WTC11 (cell line): ENCODE measurements around the gene DYNAP. TPM values are rescaled to one million over a fixed set of nuclear protein-coding genes. Genes with fewer than 3 reads are reported as not detected.

ENCODE experiments used
- ATAC-seq: fragments of 200-7000 bp; cut with Tn5 transposase; 2 replicates; pipeline ENCODE4 v1.10.0; 2021; ENCODE audit warnings: mild to moderate bottlenecking, moderate library complexity
- CTCF ChIA-PET: fragments of 300-600 bp; sonication (Branson Sonifier 250); formaldehyde crosslinking; loops from one replicate; lab custom pipeline; 2021; ENCODE audit warnings: antibody characterized with exemption; lab: Charles Lee
- POLR2A ChIA-PET: fragments of 350-600 bp; sonication (Branson Sonifier 250); formaldehyde crosslinking; loops from one replicate; lab custom pipeline; 2021; ENCODE audit warnings: antibody characterized with exemption; lab: Charles Lee
- DNase-seq: peaks from one replicate; pipeline ENCODE4 v3.0.0; 2021; ENCODE audit warnings: low spot score
- H3K27ac Mint-ChIP-seq: 2 replicates; pipeline ENCODE4 v1.8.0; 2021; ENCODE audit warnings: mixed read lengths
- H3K27me3 Mint-ChIP-seq: 2 replicates; pipeline ENCODE4 v1.8.0; 2021; ENCODE audit warnings: low read depth, mild to moderate bottlenecking, moderate library complexity, mixed read lengths
- H3K36me3 Mint-ChIP-seq: 2 replicates; pipeline ENCODE4 v1.8.0; 2021; ENCODE audit warnings: mixed read lengths
- H3K4me1 Mint-ChIP-seq: 2 replicates; pipeline ENCODE4 v1.8.0; 2022; ENCODE audit warnings: mixed read lengths
- H3K4me3 Mint-ChIP-seq: 2 replicates; pipeline ENCODE4 v1.8.0; 2021; ENCODE audit warnings: mild to moderate bottlenecking, moderate library complexity, mixed read lengths
- H3K9me3 Mint-ChIP-seq: 2 replicates; pipeline ENCODE4 v1.8.0; 2021; ENCODE audit warnings: mixed read lengths
- ELF4 ChIP-seq: sonication (generic); formaldehyde crosslinking; IDR thresholded peaks from 2 replicates; pipeline ENCODE4 v1.8.1; 2022; ENCODE audit warnings: low read depth, mild to moderate bottlenecking, moderate library complexity, missing genetic modification reagents
- FOXJ3 ChIP-seq: sonication (generic); formaldehyde crosslinking; IDR thresholded peaks from 2 replicates; pipeline ENCODE4 v1.9.0; 2021; ENCODE audit warnings: missing genetic modification reagents, mild to moderate bottlenecking, borderline replicate concordance
- GABPB1 ChIP-seq: sonication (generic); formaldehyde crosslinking; IDR thresholded peaks from 2 replicates; pipeline ENCODE4 v1.8.1; 2023; ENCODE audit warnings: mild to moderate bottlenecking, missing genetic modification reagents
- JAZF1 ChIP-seq: fragments of 250-450 bp; sonication (Bioruptor Pico); IDR thresholded peaks from 2 replicates; pipeline ENCODE4 v1.9.0; 2021; ENCODE audit warnings: moderate library complexity, mild to moderate bottlenecking, inconsistent platforms
- MXD4 ChIP-seq: fragments of 250-450 bp; sonication (Bioruptor Pico); IDR thresholded peaks from 2 replicates; pipeline ENCODE4 v1.8.0; 2021; ENCODE audit warnings: mild to moderate bottlenecking, moderate library complexity, borderline replicate concordance
- MYBL2 ChIP-seq: sonication (generic); formaldehyde crosslinking; IDR thresholded peaks from 2 replicates; pipeline ENCODE4 v1.8.1; 2023; ENCODE audit warnings: mild to moderate bottlenecking, moderate library complexity, missing genetic modification reagents
- NFYB ChIP-seq: sonication (generic); formaldehyde crosslinking; conservative IDR thresholded peaks from 2 replicates; pipeline ENCODE4 v1.8.0; 2022; ENCODE audit warnings: low read depth, missing genetic modification reagents
- NR2C2 ChIP-seq: sonication (generic); formaldehyde crosslinking; IDR thresholded peaks from 2 replicates; pipeline ENCODE4 v1.8.0; 2022; ENCODE audit warnings: mild to moderate bottlenecking, missing genetic modification reagents
- PRRX2 ChIP-seq: fragments of 250-450 bp; sonication (Bioruptor Pico); IDR thresholded peaks from 2 replicates; pipeline ENCODE4 v1.8.0; 2021; ENCODE audit warnings: mild to moderate bottlenecking
- SMAD3 ChIP-seq: sonication (generic); formaldehyde crosslinking; IDR thresholded peaks from 2 replicates; pipeline ENCODE4 v1.8.0; 2022; ENCODE audit warnings: missing genetic modification reagents, mild to moderate bottlenecking, borderline replicate concordance
- SMAD4 ChIP-seq: sonication (generic); formaldehyde crosslinking; IDR thresholded peaks from 2 replicates; pipeline ENCODE4 v1.8.0; 2022; ENCODE audit warnings: mild to moderate bottlenecking, missing genetic modification reagents
- ZBTB21 ChIP-seq: sonication (generic); formaldehyde crosslinking; IDR thresholded peaks from 2 replicates; pipeline ENCODE4 v1.8.1; 2023; ENCODE audit warnings: mild to moderate bottlenecking, missing genetic modification reagents, borderline replicate concordance
- ZNF263 ChIP-seq: sonication (generic); formaldehyde crosslinking; IDR thresholded peaks from 2 replicates; pipeline ENCODE4 v1.8.1; 2022; ENCODE audit warnings: low read depth, mild to moderate bottlenecking, moderate library complexity, missing genetic modification reagents
- ZNF671 ChIP-seq: fragments of 250-450 bp; sonication (Bioruptor Pico); IDR thresholded peaks from 2 replicates; pipeline ENCODE4 v1.8.0; 2021; ENCODE audit warnings: mild to moderate bottlenecking
- total RNA-seq: library from RNA; stranded (reverse); gene quantifications from 3 replicates; pipeline ENCODE4 v1.2.3, GENCODE V29; 2021
- TF ChIP-seq, protein P1 (sequence below): sonication (generic); formaldehyde crosslinking; IDR thresholded peaks from 2 replicates; pipeline ENCODE4 v1.8.1; 2023; ENCODE audit warnings: mild to moderate bottlenecking, moderate library complexity, missing genetic modification reagents
- TF ChIP-seq, protein P2 (sequence below): sonication (generic); formaldehyde crosslinking; IDR thresholded peaks from 2 replicates; pipeline ENCODE4 v1.8.1; 2022; ENCODE audit warnings: low read depth, missing genetic modification reagents, borderline replicate concordance
- TF ChIP-seq, protein P3 (sequence below): sonication (generic); formaldehyde crosslinking; IDR thresholded peaks from 2 replicates; pipeline ENCODE4 v1.8.0; 2022; ENCODE audit warnings: mild to moderate bottlenecking, missing genetic modification reagents
- TF ChIP-seq, protein P4 (sequence below): sonication (generic); formaldehyde crosslinking; IDR thresholded peaks from 2 replicates; pipeline ENCODE4 v1.8.0; 2023; ENCODE audit warnings: mild to moderate bottlenecking, missing genetic modification reagents

Gene DYNAP
- total RNA-seq, 1 experiment from 2014 or later: 0.94 TPM

DNA sequence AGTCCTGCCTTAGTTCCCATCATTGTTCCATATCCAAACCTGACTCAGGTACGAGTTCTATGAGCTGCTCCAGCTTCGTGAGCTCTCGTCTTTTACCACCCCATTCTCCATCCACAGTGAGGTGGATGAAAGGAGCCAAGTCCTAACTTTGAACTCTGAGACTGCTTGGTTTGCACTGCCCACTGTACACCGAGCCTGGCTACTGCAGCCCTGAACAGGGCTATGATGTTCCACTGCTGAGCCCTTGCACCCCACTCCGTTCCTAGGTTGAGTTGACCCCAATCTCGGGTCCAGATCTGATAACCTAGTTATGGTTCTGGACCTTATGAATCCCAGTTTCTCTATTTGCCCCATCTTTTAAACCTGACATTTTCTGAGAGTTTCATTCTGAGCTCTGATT, 5.3 kb upstream of the DYNAP start (continued):
- TF ChIP-seq GABPB1 (CRISPR knock-in tag): no peak
- TF ChIP-seq NR2C2 (CRISPR knock-in tag): no peak

DNA sequence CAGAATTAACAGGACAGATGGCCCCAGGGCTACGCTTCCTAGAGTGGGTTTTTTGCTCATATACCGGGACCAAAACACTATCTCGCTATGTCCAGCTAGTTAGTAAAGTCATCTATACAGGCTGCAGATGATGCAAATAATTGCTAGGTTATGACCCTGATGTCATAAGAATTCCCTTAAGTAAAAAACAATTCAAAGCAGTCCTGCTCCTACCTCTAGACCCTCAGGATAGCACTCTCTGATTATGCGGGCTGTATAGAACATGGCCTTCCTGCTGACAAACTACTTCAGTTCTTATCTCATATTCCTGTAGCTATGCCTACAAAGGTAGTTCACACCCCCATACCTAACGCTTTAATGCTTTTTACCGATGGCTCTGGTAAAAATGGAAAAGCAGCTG, 13.2 kb downstream of the DYNAP start:
- CTCF ChIA-PET: no interaction called here
- no peak for DNase-seq
- Mint-ChIP-seq H3K4me1 (peaks cover 64% of the 10 kb centered on the region), H3K4me3 (no peak overlapping the region), H3K27me3 (no peaks in the 10 kb centered on the region), H3K27ac (no peak overlapping the region), H3K9me3 (0 out of 2 replicates have a peak, but pooled peaks cover 3% of the 10 kb centered on the region), H3K36me3 (no peaks in the 10 kb centered on the region)
- no peak for TF ChIP-seq NFYB (CRISPR knock-in tag)
- no peak for TF ChIP-seq MXD4 (CRISPR knock-in tag)
- TF ChIP-seq MYBL2 (CRISPR knock-in tag): no peak
- TF ChIP-seq ZBTB21 (CRISPR knock-in tag): no peak
- no peak for TF ChIP-seq ZNF263 (CRISPR knock-in tag)
- no peak for TF ChIP-seq ELF4 (CRISPR knock-in tag)
- POLR2A ChIA-PET: no interaction called here
- ATAC-seq: no peak

GRCh38 chr18:54606835-54607212, 15.8 kb downstream of the DYNAP start:
- Mint-ChIP-seq H3K27me3 (no peaks in the 10 kb centered on the region), H3K4me1 (peaks cover 80% of the 10 kb centered on the region), H3K27ac (peak overlapping the region; percentile 99), H3K9me3 (0 out of 2 replicates have a peak, but pooled peaks cover 3% of the 10 kb centered on the region), H3K36me3 (no peaks in the 10 kb centered on the region), H3K4me3 (peak overlapping the region; percentile 10)
- DNase-seq: peak; percentile 27
- ATAC-seq: peak; percentile 77
- ChIA-PET POLR2A (interaction anchor here (1.1 kb wide), 1 partner anchor 75 kb away, joined by 3 read pairs; no protein-coding TSS in a partner anchor), CTCF (interaction anchor here (1.0 to 1.1 kb wide), 2 partner anchors 162 to 214 kb away, joined by 3 to 7 read pairs; no protein-coding TSS in a partner anchor)
- TF ChIP-seq PRRX2 (CRISPR knock-in tag): no peak
- TF ChIP-seq SMAD4 (CRISPR knock-in tag): no peak
- no peak for TF ChIP-seq SMAD3
- TF ChIP-seq, protein P1, sequence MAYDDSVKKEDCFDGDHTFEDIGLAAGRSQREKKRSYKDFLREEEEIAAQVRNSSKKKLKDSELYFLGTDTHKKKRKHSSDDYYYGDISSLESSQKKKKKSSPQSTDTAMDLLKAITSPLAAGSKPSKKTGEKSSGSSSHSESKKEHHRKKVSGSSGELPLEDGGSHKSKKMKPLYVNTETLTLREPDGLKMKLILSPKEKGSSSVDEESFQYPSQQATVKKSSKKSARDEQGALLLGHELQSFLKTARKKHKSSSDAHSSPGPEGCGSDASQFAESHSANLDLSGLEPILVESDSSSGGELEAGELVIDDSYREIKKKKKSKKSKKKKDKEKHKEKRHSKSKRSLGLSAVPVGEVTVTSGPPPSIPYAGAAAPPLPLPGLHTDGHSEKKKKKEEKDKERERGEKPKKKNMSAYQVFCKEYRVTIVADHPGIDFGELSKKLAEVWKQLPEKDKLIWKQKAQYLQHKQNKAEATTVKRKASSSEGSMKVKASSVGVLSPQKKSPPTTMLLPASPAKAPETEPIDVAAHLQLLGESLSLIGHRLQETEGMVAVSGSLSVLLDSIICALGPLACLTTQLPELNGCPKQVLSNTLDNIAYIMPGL (CRISPR knock-in tag): no peak
- TF ChIP-seq, protein P2, sequence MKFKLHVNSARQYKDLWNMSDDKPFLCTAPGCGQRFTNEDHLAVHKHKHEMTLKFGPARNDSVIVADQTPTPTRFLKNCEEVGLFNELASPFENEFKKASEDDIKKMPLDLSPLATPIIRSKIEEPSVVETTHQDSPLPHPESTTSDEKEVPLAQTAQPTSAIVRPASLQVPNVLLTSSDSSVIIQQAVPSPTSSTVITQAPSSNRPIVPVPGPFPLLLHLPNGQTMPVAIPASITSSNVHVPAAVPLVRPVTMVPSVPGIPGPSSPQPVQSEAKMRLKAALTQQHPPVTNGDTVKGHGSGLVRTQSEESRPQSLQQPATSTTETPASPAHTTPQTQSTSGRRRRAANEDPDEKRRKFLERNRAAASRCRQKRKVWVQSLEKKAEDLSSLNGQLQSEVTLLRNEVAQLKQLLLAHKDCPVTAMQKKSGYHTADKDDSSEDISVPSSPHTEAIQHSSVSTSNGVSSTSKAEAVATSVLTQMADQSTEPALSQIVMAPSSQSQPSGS (CRISPR knock-in tag): no peak
- TF ChIP-seq FOXJ3: no peak
- TF ChIP-seq, protein P3, sequence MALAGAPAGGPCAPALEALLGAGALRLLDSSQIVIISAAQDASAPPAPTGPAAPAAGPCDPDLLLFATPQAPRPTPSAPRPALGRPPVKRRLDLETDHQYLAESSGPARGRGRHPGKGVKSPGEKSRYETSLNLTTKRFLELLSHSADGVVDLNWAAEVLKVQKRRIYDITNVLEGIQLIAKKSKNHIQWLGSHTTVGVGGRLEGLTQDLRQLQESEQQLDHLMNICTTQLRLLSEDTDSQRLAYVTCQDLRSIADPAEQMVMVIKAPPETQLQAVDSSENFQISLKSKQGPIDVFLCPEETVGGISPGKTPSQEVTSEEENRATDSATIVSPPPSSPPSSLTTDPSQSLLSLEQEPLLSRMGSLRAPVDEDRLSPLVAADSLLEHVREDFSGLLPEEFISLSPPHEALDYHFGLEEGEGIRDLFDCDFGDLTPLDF (CRISPR knock-in tag): no peak
- TF ChIP-seq, protein P4, sequence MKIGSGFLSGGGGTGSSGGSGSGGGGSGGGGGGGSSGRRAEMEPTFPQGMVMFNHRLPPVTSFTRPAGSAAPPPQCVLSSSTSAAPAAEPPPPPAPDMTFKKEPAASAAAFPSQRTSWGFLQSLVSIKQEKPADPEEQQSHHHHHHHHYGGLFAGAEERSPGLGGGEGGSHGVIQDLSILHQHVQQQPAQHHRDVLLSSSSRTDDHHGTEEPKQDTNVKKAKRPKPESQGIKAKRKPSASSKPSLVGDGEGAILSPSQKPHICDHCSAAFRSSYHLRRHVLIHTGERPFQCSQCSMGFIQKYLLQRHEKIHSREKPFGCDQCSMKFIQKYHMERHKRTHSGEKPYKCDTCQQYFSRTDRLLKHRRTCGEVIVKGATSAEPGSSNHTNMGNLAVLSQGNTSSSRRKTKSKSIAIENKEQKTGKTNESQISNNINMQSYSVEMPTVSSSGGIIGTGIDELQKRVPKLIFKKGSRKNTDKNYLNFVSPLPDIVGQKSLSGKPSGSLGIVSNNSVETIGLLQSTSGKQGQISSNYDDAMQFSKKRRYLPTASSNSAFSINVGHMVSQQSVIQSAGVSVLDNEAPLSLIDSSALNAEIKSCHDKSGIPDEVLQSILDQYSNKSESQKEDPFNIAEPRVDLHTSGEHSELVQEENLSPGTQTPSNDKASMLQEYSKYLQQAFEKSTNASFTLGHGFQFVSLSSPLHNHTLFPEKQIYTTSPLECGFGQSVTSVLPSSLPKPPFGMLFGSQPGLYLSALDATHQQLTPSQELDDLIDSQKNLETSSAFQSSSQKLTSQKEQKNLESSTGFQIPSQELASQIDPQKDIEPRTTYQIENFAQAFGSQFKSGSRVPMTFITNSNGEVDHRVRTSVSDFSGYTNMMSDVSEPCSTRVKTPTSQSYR: no peak
- TF ChIP-seq JAZF1 (CRISPR knock-in tag): no peak
- TF ChIP-seq ZNF263 (CRISPR knock-in tag): no peak
- no peak for TF ChIP-seq ZNF671 (CRISPR knock-in tag)
